Keratinocyte (primary cell): Measurements from ENCODE around the gene PNLDC1. TPM values are rescaled to one million over a fixed set of nuclear protein-coding genes. Genes with fewer than 3 reads are reported as not detected.

Source experiments
- DNase-seq: peaks from one replicate; pipeline ENCODE4 v3.0.0-alpha.2; 2011; ENCODE audit warnings: low read depth, missing footprints, low spot score
- FAIRE-seq: peaks from 2 replicates; lab custom pipeline; 2011; peaks lifted over from hg19 to GRCh38; lab: Jason Lieb, UNC
- H2AFZ ChIP-seq: 2 replicates; pipeline ENCODE4 v1.6.0; 2012; ENCODE audit warnings: low read length, control low read depth, inconsistent platforms; ENCODE audit not compliant: control insufficient read depth
- H3K27ac ChIP-seq: 2 replicates; pipeline ENCODE4 v1.5.1; 2011; ENCODE audit warnings: low read length; ENCODE audit not compliant: control insufficient read depth, insufficient read depth
- H3K27me3 ChIP-seq: 3 replicates; pipeline ENCODE4 v1.6.0; 2011; ENCODE audit warnings: low read length; ENCODE audit not compliant: control insufficient read depth, insufficient read depth; ENCODE audit errors: extremely low read depth
- H3K36me3 ChIP-seq, 2 experiments: 2 replicates in 1 of 2; 3 replicates in 1 of 2; pipeline ENCODE4 v1.5.1; 2011; ENCODE audit warnings: low read length in 2 of 2, mild to moderate bottlenecking in 1 of 2; ENCODE audit not compliant: control insufficient read depth in 2 of 2, insufficient read depth in 2 of 2; ENCODE audit errors: extremely low read depth in 1 of 2
- H3K4me1 ChIP-seq: 3 replicates; pipeline ENCODE4 v1.5.1; 2011; ENCODE audit warnings: low read length; ENCODE audit not compliant: control insufficient read depth, insufficient read depth; ENCODE audit errors: extremely low read depth
- H3K4me2 ChIP-seq: 3 replicates; pipeline ENCODE4 v1.6.0; 2011; ENCODE audit warnings: low read depth, low read length; ENCODE audit not compliant: control insufficient read depth, insufficient read depth; ENCODE audit errors: extremely low read depth
- H3K4me3 ChIP-seq, 3 experiments: fragments of 200-600 bp in 1 of 3; sonication (generic) in 1 of 3; 2 replicates in 2 of 3; 3 replicates in 1 of 3; pipeline ENCODE4 v1.5.1; 2011 to 2016; ENCODE audit warnings: low read length in 3 of 3, mild to moderate bottlenecking in 3 of 3, control low read depth in 2 of 3, inconsistent platforms in 1 of 3, low read depth in 1 of 3, mixed read lengths in 1 of 3, mixed run types in 1 of 3, moderate library complexity in 1 of 3; ENCODE audit not compliant: control insufficient read depth in 2 of 3, insufficient read depth in 2 of 3; ENCODE audit errors: extremely low read depth in 1 of 3
- H3K79me2 ChIP-seq: 2 replicates; pipeline ENCODE4 v1.6.0; 2012; ENCODE audit warnings: low read length; ENCODE audit not compliant: control insufficient read depth, insufficient read depth
- H3K9ac ChIP-seq: 3 replicates; pipeline ENCODE4 v1.6.0; 2011; ENCODE audit warnings: low read length; ENCODE audit not compliant: control insufficient read depth, insufficient read depth; ENCODE audit errors: extremely low read depth
- H3K9me1 ChIP-seq: 3 replicates; pipeline ENCODE4 v1.6.0; 2011; ENCODE audit warnings: low read length; ENCODE audit not compliant: control insufficient read depth, insufficient read depth; ENCODE audit errors: extremely low read depth
- H3K9me3 ChIP-seq: 2 replicates; pipeline ENCODE4 v1.5.1; 2012; ENCODE audit warnings: low read depth, low read length; ENCODE audit not compliant: control insufficient read depth
- H4K20me1 ChIP-seq: 3 replicates; pipeline ENCODE4 v1.6.0; 2011; ENCODE audit warnings: low read length; ENCODE audit not compliant: control insufficient read depth, insufficient read depth; ENCODE audit errors: extremely low read depth
- CTCF ChIP-seq, 3 experiments: IDR thresholded peaks in 1 of 3; conservative IDR thresholded peaks in 1 of 3; optimal IDR thresholded peaks in 1 of 3; 2 replicates in 2 of 3; 3 replicates in 1 of 3; pipeline versions ENCODE3 to v1.5.1; 2011; ENCODE audit warnings: low read length in 3 of 3, mild to moderate bottlenecking in 3 of 3, moderate library complexity in 2 of 3, control low read depth in 1 of 3, inconsistent platforms in 1 of 3; ENCODE audit not compliant: insufficient read depth in 2 of 3; ENCODE audit errors: extremely low read depth in 1 of 3
- EZH2 ChIP-seq: IDR thresholded peaks from one replicate; pipeline ENCODE4 v1.6.1; 2012; ENCODE audit warnings: inconsistent platforms, mild to moderate bottlenecking, low read length, moderate library complexity
- dilution Hi-C: fragments of 300-500 bp; cut with MboI; formaldehyde crosslinking; loops from one replicate; pipeline ENCODE4 v1.7.0; 2020; ENCODE audit warnings: low sequenced_read_pairs; ENCODE audit not compliant: extremely low pct_ligation_motif_present
- polyA plus RNA-seq, 5 experiments: library from polyadenylated mRNA; depleted of rRNA in 3 of 5; stranded (reverse) in 3 of 5; stranded (forward) in 1 of 5; unstranded in 1 of 5; fragments of >200 nt; gene quantifications; 1 replicate in 1 of 5; 2 replicates in 3 of 5; 3 replicates in 1 of 5; pipeline versions ENCODE4 v1.2.1 to v1.2.3, GENCODE V29; 2011 to 2012; ENCODE audit warnings: missing spikeins in 2 of 5, low read depth in 1 of 5, low replicate concordance in 1 of 5

Gene PNLDC1
- polyA plus RNA-seq, 1 donor (not counting 4 experiments of a cell fraction or from before 2014, with no cell fraction given), result 0.14 TPM

GRCh38 chr6:159788276-159788675, 11.8 kb upstream of the PNLDC1 start:
- H3K4me1 ChIP-seq, result peaks cover 30% of the 10 kb centered on the region
- peaks cover 9 to 37% of the 10 kb centered on the region in 2 experiments for H3K36me3 ChIP-seq
- H4K20me1 ChIP-seq, result peaks cover 10% of the 10 kb centered on the region
- no peaks in the 10 kb centered on the region for H3K9me3 ChIP-seq
- no peaks in the 10 kb centered on the region for H3K9me1 ChIP-seq
- dilution Hi-C loops, result no loop called here
- TF ChIP-seq EZH2 (no peak), CTCF (optimal IDR thresholded peaks at IDR 0.05 in 1 of 3, IDR thresholded peaks at IDR 0.05 in 1 of 3, conservative IDR thresholded peaks at IDR 0.05 in 1 of 3; ENCODE audit: extremely low read depth in 1 of 3, insufficient read depth in 2 of 3, low read length in 3 of 3) (no peak)
- H3K4me3 ChIP-seq, result peak overlapping the region; percentile 88 to 98 (median 97)
- peak overlapping the region; percentile 77 for H3K4me2 ChIP-seq
- no peaks in the 10 kb centered on the region for H3K27me3 ChIP-seq
- FAIRE-seq (no peak), DNase-seq (no peak)
- H3K9ac ChIP-seq, result peak overlapping the region; percentile 85
- H2AFZ ChIP-seq, result no peak overlapping the region
- peaks cover 87% of the 10 kb centered on the region for H3K79me2 ChIP-seq
- H3K27ac ChIP-seq, result peak overlapping the region; percentile 83

GRCh38 chr6:159788753-159789376, 11.2 kb upstream of the PNLDC1 start:
- peak overlapping the region; percentile 77 for H3K4me2 ChIP-seq
- FAIRE-seq, result no peak
- H3K9ac ChIP-seq, result peak overlapping the region; percentile 85
- H3K79me2 ChIP-seq, result peaks cover 86% of the 10 kb centered on the region
- H3K27me3 ChIP-seq, result no peaks in the 10 kb centered on the region
- no peaks in the 10 kb centered on the region for H3K9me1 ChIP-seq
- TF ChIP-seq CTCF (optimal IDR thresholded peaks at IDR 0.05 in 1 of 3, IDR thresholded peaks at IDR 0.05 in 1 of 3, conservative IDR thresholded peaks at IDR 0.05 in 1 of 3; ENCODE audit: extremely low read depth in 1 of 3, insufficient read depth in 2 of 3, low read length in 3 of 3), result no peak
- TF ChIP-seq EZH2, result no peak
- H3K4me1 ChIP-seq, result peaks cover 30% of the 10 kb centered on the region
- no peaks in the 10 kb centered on the region for H3K9me3 ChIP-seq
- peak overlapping the region; percentile 88 to 98 (median 97) for H3K4me3 ChIP-seq
- H2AFZ ChIP-seq, result peak overlapping the region; percentile 92
- dilution Hi-C loops, result no loop called here
- peaks cover 10% of the 10 kb centered on the region for H4K20me1 ChIP-seq
- peaks cover 7 to 33% of the 10 kb centered on the region in 2 experiments for H3K36me3 ChIP-seq
- no peak for DNase-seq
- H3K27ac ChIP-seq, result peak overlapping the region; percentile 83
